SU-DHL-6 (cell line): ENCODE measurements around the gene COX6B1.

Experiments
- EZH2phosphoT487 ChIP-seq: fragments of 200-600 bp; sonication (generic), shearing (Covaris generic); conservative IDR thresholded peaks from 2 replicates; pipeline ENCODE4 v1.6.1; 2018; ENCODE audit warnings: mild to moderate bottlenecking, antibody characterized with exemption, low read length, moderate library complexity, mixed read lengths
- TF ChIP-seq, protein P1 (sequence below): fragments of 200-600 bp; sonication (generic); IDR thresholded peaks from one replicate; pipeline ENCODE4 v1.5.1; 2017; ENCODE audit warnings: antibody characterized with exemption, mild to moderate bottlenecking, low read length, moderate library complexity; ENCODE audit not compliant: insufficient read depth, poor library complexity, severe bottlenecking

DNA sequence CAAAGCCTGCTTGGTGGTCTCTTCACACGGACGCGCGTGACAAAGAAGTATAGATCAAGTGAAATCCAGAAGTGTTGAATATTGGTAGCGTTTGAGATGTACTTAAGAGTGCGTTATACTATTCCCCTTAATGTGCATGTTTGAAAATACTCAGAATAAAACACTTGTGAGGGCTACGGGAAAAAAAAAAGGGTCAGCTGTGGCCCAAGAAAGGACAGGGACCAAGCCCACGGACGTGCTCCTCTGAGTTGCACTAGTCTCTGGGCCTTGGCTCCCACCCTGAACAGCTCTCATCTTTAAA is 19.9 kb upstream of the COX6B1 start:
- TF ChIP-seq, protein P1, sequence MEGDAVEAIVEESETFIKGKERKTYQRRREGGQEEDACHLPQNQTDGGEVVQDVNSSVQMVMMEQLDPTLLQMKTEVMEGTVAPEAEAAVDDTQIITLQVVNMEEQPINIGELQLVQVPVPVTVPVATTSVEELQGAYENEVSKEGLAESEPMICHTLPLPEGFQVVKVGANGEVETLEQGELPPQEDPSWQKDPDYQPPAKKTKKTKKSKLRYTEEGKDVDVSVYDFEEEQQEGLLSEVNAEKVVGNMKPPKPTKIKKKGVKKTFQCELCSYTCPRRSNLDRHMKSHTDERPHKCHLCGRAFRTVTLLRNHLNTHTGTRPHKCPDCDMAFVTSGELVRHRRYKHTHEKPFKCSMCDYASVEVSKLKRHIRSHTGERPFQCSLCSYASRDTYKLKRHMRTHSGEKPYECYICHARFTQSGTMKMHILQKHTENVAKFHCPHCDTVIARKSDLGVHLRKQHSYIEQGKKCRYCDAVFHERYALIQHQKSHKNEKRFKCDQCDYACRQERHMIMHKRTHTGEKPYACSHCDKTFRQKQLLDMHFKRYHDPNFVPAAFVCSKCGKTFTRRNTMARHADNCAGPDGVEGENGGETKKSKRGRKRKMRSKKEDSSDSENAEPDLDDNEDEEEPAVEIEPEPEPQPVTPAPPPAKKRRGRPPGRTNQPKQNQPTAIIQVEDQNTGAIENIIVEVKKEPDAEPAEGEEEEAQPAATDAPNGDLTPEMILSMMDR, result no peak
- no peak for TF ChIP-seq EZH2phosphoT487
